Mesothelial cell of epicardium (in vitro differentiated cells): ENCODE data around the gene LMAN2. TPM values are rescaled to one million over a fixed set of nuclear protein-coding genes. Genes with fewer than 3 reads are reported as not detected.

ENCODE experiments used
- DNase-seq, 2 experiments: peaks; one replicate each; pipeline ENCODE4 v3.0.0; 2021; ENCODE audit warnings: low spot score in 2 of 2; ENCODE audit not compliant: unreplicated experiment in 2 of 2
- H3K27ac Mint-ChIP-seq: 2 replicates; pipeline ENCODE4 v1.8.0; 2021; ENCODE audit warnings: mixed read lengths
- H3K27me3 Mint-ChIP-seq: 2 replicates; pipeline ENCODE4 v1.8.0; 2021; ENCODE audit warnings: low read depth, mixed read lengths
- H3K36me3 Mint-ChIP-seq: 2 replicates; pipeline ENCODE4 v1.8.0; 2021; ENCODE audit warnings: mixed read lengths
- H3K4me1 Mint-ChIP-seq: 2 replicates; pipeline ENCODE4 v1.8.0; 2021; ENCODE audit warnings: mixed read lengths
- H3K4me3 Mint-ChIP-seq: 2 replicates; pipeline ENCODE4 v1.8.0; 2021; ENCODE audit warnings: mild to moderate bottlenecking, moderate library complexity, mixed read lengths
- H3K9me3 Mint-ChIP-seq: 2 replicates; pipeline ENCODE4 v1.8.0; 2021; ENCODE audit warnings: mixed read lengths
- total RNA-seq: library from RNA; stranded (reverse); gene quantifications from 3 replicates; pipeline ENCODE4 v1.2.1, GENCODE V29; 2021
- TF ChIP-seq, protein P1 (sequence below): fragments of 200-600 bp; sonication (generic); IDR thresholded peaks from one replicate; pipeline ENCODE4 v1.5.0; 2021; ENCODE audit warnings: antibody characterized with exemption; ENCODE audit not compliant: unreplicated experiment

Gene LMAN2
- total RNA-seq, 1 donor from 2014 or later: 85.4 TPM

DNA sequence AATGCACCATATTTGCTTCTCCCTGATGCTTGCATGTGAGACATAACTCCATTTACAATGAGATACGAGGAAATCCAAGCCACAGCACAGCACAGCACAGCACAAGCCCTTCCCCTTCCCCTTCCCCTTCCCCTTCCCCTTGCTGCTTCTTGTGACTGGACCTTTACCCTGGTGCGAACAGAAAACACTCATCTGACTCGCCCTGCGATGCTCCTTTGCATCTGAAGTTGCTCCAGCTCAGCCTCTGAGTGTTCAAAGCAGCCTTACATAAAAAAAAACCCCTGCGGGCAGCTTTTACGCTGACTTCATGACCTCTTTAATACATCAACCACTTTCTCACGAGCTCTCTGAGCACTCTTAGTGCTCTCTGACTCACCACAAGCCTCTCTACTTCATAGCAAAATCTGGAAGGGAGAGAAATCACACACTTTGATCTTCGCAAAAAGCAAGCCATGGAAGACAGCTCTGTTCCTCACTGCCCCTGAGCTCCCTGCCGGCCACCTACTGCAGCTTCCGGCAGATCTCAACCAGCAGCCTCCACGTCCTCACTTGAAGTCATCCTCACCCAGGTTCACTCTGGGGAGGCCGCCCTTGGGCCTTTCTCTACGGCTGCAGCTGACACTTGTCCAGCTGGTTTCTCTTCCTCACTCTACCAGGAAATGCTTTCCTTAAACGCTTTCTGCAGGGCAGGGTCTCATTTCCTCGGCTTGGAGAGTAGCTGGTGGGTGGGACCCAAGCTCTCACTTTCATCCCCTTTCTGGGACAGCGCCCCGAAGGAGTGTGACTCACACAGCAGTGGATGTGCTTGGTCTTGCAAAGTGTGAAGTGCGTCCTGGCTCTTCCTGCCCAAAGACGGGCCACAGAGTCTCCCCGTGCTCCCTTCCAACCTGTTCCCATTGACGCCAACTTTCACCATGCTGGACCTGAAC, 38.0 kb upstream of the LMAN2 start:
- peak overlapping the region; percentile 84 for H3K27ac Mint-ChIP-seq
- no peaks in the 10 kb centered on the region for H3K36me3 Mint-ChIP-seq
- TF ChIP-seq, protein P1, sequence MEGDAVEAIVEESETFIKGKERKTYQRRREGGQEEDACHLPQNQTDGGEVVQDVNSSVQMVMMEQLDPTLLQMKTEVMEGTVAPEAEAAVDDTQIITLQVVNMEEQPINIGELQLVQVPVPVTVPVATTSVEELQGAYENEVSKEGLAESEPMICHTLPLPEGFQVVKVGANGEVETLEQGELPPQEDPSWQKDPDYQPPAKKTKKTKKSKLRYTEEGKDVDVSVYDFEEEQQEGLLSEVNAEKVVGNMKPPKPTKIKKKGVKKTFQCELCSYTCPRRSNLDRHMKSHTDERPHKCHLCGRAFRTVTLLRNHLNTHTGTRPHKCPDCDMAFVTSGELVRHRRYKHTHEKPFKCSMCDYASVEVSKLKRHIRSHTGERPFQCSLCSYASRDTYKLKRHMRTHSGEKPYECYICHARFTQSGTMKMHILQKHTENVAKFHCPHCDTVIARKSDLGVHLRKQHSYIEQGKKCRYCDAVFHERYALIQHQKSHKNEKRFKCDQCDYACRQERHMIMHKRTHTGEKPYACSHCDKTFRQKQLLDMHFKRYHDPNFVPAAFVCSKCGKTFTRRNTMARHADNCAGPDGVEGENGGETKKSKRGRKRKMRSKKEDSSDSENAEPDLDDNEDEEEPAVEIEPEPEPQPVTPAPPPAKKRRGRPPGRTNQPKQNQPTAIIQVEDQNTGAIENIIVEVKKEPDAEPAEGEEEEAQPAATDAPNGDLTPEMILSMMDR: no peak
- peaks cover 13% of the 10 kb centered on the region for H3K4me1 Mint-ChIP-seq
- no peaks in the 10 kb centered on the region for H3K9me3 Mint-ChIP-seq
- H3K4me3 Mint-ChIP-seq: no peak overlapping the region
- H3K27me3 Mint-ChIP-seq: no peaks in the 10 kb centered on the region
- DNase-seq: no peak

DNA sequence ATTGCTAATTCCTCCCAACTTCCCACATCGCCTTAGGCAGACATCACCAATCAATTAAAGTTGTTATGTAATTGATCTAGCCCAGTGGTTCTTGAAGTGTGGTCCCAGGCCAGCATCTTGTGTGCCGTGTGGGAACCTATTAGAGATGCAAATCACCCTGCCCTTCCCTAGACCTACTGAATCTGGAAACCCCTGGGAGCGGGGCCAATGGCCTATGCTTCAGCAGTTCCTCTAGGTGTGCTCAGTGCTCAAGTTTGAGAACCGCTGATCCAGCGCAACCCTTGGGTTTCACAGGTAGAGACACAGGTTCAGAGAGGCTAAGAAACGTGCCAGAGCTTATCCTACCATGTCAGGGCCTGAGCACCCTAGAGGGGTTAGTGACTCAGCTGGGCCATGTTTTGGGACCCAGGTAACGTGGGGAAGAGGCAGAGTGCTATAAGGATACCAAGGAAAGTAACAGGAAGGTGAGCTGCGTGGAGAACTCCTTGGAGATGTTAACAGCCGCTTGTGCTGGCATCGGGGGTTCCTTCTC, 37.1 kb upstream of the LMAN2 start:
- Mint-ChIP-seq H3K9me3 (no peaks in the 10 kb centered on the region), H3K27ac (peak overlapping the region; percentile 44), H3K4me3 (no peak overlapping the region), H3K36me3 (no peaks in the 10 kb centered on the region), H3K27me3 (no peaks in the 10 kb centered on the region), H3K4me1 (peaks cover 13% of the 10 kb centered on the region)
- TF ChIP-seq, protein P1: no peak
- DNase-seq: no peak

DNA sequence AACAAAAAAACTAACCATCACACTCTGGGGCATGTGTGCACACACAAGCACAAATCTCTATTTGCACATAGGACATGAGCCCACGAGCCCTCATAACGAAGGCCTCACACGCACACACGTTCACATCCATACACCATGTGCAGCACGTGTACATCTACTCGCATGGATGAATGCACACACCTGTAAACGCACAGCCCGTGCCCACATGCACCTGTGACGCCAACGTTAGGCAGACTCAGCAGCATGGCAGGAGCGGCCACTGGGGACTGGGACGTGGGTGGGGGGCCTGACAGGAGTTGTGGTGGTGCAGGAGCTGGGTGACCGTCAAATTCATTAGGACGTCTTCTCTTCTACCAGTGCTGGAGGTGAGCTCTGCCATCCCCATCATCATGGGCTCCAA, 35.9 kb upstream of the LMAN2 start:
- Mint-ChIP-seq H3K4me3 (no peak overlapping the region), H3K27ac (no peak overlapping the region), H3K27me3 (no peaks in the 10 kb centered on the region), H3K4me1 (peaks cover 13% of the 10 kb centered on the region), H3K36me3 (no peaks in the 10 kb centered on the region), H3K9me3 (no peaks in the 10 kb centered on the region)
- no peak for DNase-seq
- TF ChIP-seq, protein P1: no peak

DNA sequence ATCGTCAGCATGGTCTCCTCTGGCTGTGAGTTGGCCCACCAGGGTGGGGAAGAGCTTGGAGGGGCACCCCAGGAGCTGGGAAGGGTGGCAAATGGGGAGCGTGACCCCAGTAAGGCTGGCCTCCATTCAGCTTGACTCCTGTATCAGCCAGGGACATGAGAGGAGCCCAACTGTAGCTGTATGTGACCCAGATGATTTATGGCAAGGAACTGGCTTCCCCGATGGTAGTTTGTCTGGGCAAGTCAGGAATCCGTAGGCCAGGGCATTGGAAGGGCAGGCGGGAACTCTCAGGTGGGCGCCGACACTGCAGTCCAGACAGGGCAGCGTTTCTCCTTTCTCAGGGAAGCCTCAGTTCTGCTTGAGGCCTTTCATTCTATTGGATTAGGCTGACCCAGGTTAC, 35.1 kb upstream of the LMAN2 start:
- Mint-ChIP-seq H3K9me3 (no peaks in the 10 kb centered on the region), H3K4me1 (peaks cover 13% of the 10 kb centered on the region), H3K36me3 (no peaks in the 10 kb centered on the region), H3K4me3 (no peak overlapping the region), H3K27ac (no peak overlapping the region), H3K27me3 (no peaks in the 10 kb centered on the region)
- DNase-seq: no peak
- TF ChIP-seq, protein P1: no peak

DNA sequence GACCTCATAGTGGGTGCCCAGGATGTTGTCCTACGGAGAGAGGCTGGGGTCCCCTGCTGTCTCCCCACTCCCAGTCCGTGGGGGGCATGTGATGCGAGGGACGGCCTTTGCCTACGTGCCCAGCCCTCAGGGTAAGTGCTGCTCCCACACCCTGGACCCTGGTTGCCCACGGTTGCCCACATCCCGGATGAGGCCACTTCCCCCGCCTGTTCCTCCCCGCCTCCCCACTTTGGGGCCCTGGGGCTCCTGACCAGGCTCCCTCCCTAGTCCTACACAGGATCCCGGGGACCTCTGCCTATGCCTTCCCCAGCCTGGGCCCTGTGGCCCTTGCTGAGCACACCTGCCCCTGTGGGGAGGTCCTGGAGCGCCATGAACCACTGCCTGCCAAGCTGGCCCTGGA, 34.3 kb upstream of the LMAN2 start:
- Mint-ChIP-seq H3K27me3 (no peaks in the 10 kb centered on the region), H3K36me3 (no peaks in the 10 kb centered on the region), H3K4me3 (no peak overlapping the region), H3K9me3 (no peaks in the 10 kb centered on the region), H3K27ac (no peak overlapping the region), H3K4me1 (peaks cover 13% of the 10 kb centered on the region)
- TF ChIP-seq, protein P1: no peak
- no peak for DNase-seq
